Endothelial cell of umbilical vein (primary cell): ENCODE measurements around the gene LRRC34. TPM values are rescaled to one million over a fixed set of nuclear protein-coding genes. Genes with fewer than 3 reads are reported as not detected.

Source experiments
- BruUV-seq: library from RNA; stranded (reverse); fragments of 400-500 nt; replicated peaks from 2 replicates; lab custom pipeline; 2021; lab: Mats Ljungman, UMichigan
- CTCF ChIA-PET: fragments of 300-600, 350-600 bp; sonication (Branson Sonifier 250); formaldehyde crosslinking; loops from one replicate; lab custom pipeline; 2021; ENCODE audit warnings: antibody characterized with exemption, inconsistent platforms; lab: Charles Lee
- POLR2A ChIA-PET: fragments of 300-600, 350-600 bp; sonication (Branson Sonifier 250); formaldehyde crosslinking; loops from one replicate; lab custom pipeline; 2021; ENCODE audit warnings: antibody characterized with exemption, inconsistent platforms; lab: Charles Lee
- DNase-seq: peaks from one replicate; pipeline ENCODE4 v3.0.0-alpha.2; 2011; ENCODE audit warnings: low read depth, low spot score
- FAIRE-seq: peaks from 2 replicates; lab custom pipeline; 2011; peaks lifted over from hg19 to GRCh38; lab: Jason Lieb, UNC
- H2AFZ ChIP-seq: 2 replicates; pipeline ENCODE4 v1.6.0; 2012; ENCODE audit warnings: low read depth, low read length, control low read depth, inconsistent platforms
- H3K27ac ChIP-seq: 2 replicates; pipeline ENCODE4 v1.5.1; 2011; ENCODE audit warnings: low read depth, mild to moderate bottlenecking, control low read depth, low read length, moderate library complexity; ENCODE audit not compliant: insufficient read depth
- H3K27me3 ChIP-seq, 2 experiments: 2 replicates each; pipeline versions ENCODE4 v1.6.0 to v1.6.1; 2011; ENCODE audit warnings: low read length in 2 of 2, mixed read lengths in 1 of 2; ENCODE audit not compliant: control insufficient read depth in 2 of 2, insufficient read depth in 2 of 2
- H3K36me3 ChIP-seq, 2 experiments: 2 replicates in 1 of 2; 3 replicates in 1 of 2; pipeline ENCODE4 v1.5.1; 2011; ENCODE audit warnings: low read length in 2 of 2, mild to moderate bottlenecking in 1 of 2, moderate library complexity in 1 of 2; ENCODE audit not compliant: control insufficient read depth in 2 of 2, insufficient read depth in 2 of 2; ENCODE audit errors: extremely low read depth in 1 of 2
- H3K4me1 ChIP-seq: 3 replicates; pipeline ENCODE4 v1.5.1; 2011; ENCODE audit warnings: mild to moderate bottlenecking, low read length; ENCODE audit not compliant: control insufficient read depth, insufficient read depth; ENCODE audit errors: extremely low read depth
- H3K4me2 ChIP-seq: 2 replicates; pipeline ENCODE4 v1.6.1; 2011; ENCODE audit warnings: low read length, control low read depth, mixed read lengths; ENCODE audit not compliant: insufficient read depth
- H3K4me3 ChIP-seq, 3 experiments: fragments of 200-600 bp in 1 of 3; sonication (generic), shearing (Covaris generic) in 1 of 3; replicated peaks in 1 of 3; 2 replicates each; pipeline ENCODE4 v1.5.1; 2011 to 2016; ENCODE audit warnings: control low read depth in 3 of 3, low read length in 3 of 3, mild to moderate bottlenecking in 2 of 3, inconsistent platforms in 1 of 3, low read depth in 1 of 3, moderate library complexity in 1 of 3; ENCODE audit not compliant: insufficient read depth in 1 of 3
- H3K79me2 ChIP-seq: 2 replicates; pipeline ENCODE4 v1.6.0; 2012; ENCODE audit warnings: low read length, inconsistent platforms; ENCODE audit not compliant: control insufficient read depth, insufficient read depth
- H3K9ac ChIP-seq: replicated peaks from 2 replicates; pipeline ENCODE3; 2011; ENCODE audit warnings: low read length, control low read depth; ENCODE audit not compliant: insufficient read depth; ENCODE audit errors: extremely low read depth
- H3K9me1 ChIP-seq: replicated peaks from 3 replicates; pipeline ENCODE4 v1.6.0; 2011; ENCODE audit warnings: mild to moderate bottlenecking, low read length; ENCODE audit not compliant: control insufficient read depth, insufficient read depth; ENCODE audit errors: extremely low read depth
- H3K9me3 ChIP-seq: replicated peaks from 2 replicates; pipeline ENCODE4 v1.5.1; 2012; ENCODE audit warnings: low read length, inconsistent platforms; ENCODE audit not compliant: control insufficient read depth, insufficient read depth
- H4K20me1 ChIP-seq: replicated peaks from 2 replicates; pipeline ENCODE3; 2011; ENCODE audit warnings: mild to moderate bottlenecking, low read length; ENCODE audit not compliant: control insufficient read depth, insufficient read depth; ENCODE audit errors: extremely low read depth
- EZH2 ChIP-seq: IDR thresholded peaks from 2 replicates; pipeline ENCODE4 v1.6.1; 2012; ENCODE audit warnings: borderline replicate concordance, low read depth, mild to moderate bottlenecking, moderate library complexity, low read length, inconsistent platforms; ENCODE audit not compliant: severe bottlenecking
- FOS ChIP-seq: IDR thresholded peaks from 2 replicates; pipeline ENCODE4 v1.6.1; 2011; ENCODE audit warnings: mild to moderate bottlenecking, low read length, moderate library complexity, borderline replicate concordance; ENCODE audit not compliant: insufficient read depth
- GATA2 ChIP-seq: IDR thresholded peaks from 2 replicates; pipeline ENCODE4 v1.7.0; 2011; ENCODE audit warnings: low read depth, mild to moderate bottlenecking, moderate library complexity, mixed read lengths, low read length; ENCODE audit not compliant: insufficient read length, insufficient read depth
- JUN ChIP-seq: IDR thresholded peaks from 2 replicates; pipeline ENCODE4 v1.6.1; 2011; ENCODE audit warnings: borderline replicate concordance, low read depth; ENCODE audit not compliant: insufficient read length, insufficient read depth
- MAX ChIP-seq: IDR thresholded peaks from 2 replicates; pipeline ENCODE4 v1.6.1; 2011; ENCODE audit not compliant: insufficient read depth, insufficient read length
- MYC ChIP-seq: IDR thresholded peaks from one replicate; pipeline ENCODE4 v1.6.1; 2011; ENCODE audit warnings: mild to moderate bottlenecking, low read depth, low read length
- POLR2A ChIP-seq: IDR thresholded peaks from 2 replicates; pipeline ENCODE4 v1.6.1; 2012; ENCODE audit warnings: low read depth, mild to moderate bottlenecking, control low read depth, low read length
- POLR2AphosphoS5 ChIP-seq: IDR thresholded peaks from 2 replicates; pipeline ENCODE4 v1.6.1; 2012; ENCODE audit warnings: low read depth, mild to moderate bottlenecking, control low read depth, low read length, moderate library complexity; ENCODE audit not compliant: insufficient read depth
- dilution Hi-C: fragments of 300-500 bp; cut with MboI; formaldehyde crosslinking; loops from one replicate; pipeline ENCODE4 v1.15.0; 2019; ENCODE audit warnings: low sequenced_read_pairs; ENCODE audit not compliant: extremely low pct_ligation_motif_present
- intact Hi-C: fragments of 100-400 bp; cut with micrococcal nuclease; formaldehyde crosslinking; loops from one replicate; pipeline ENCODE4 v1.10.0; 2022
- polyA plus RNA-seq, 4 experiments: library from polyadenylated mRNA; depleted of rRNA in 3 of 4; stranded (reverse) in 3 of 4; unstranded in 1 of 4; fragments of >200 nt; gene quantifications; 2 replicates each; pipeline versions ENCODE4 v1.2.1 to v1.2.3, GENCODE V29; 2011 to 2012; ENCODE audit warnings: missing spikeins in 1 of 4
- total RNA-seq: library from RNA; stranded (reverse); gene quantifications from 2 replicates; pipeline ENCODE4 v1.2.3, GENCODE V29; 2021
- TF ChIP-seq, protein P1 (sequence below), 2 donors: IDR thresholded peaks; 1 replicate in 1 of 2; 2 replicates in 1 of 2; pipeline ENCODE4 v1.5.1; 2011; ENCODE audit warnings: low read length in 2 of 2, mild to moderate bottlenecking in 2 of 2, moderate library complexity in 2 of 2, control low read depth in 1 of 2, inconsistent platforms in 1 of 2, low read depth in 1 of 2; ENCODE audit not compliant: insufficient read depth in 1 of 2; ENCODE audit errors: extremely low read depth in 1 of 2

Gene LRRC34
- total and polyA plus RNA-seq, 2 donors (not counting 3 experiments of a cell fraction or from before 2014, with no cell fraction given), result 0.72 to 2.5 TPM

DNA sequence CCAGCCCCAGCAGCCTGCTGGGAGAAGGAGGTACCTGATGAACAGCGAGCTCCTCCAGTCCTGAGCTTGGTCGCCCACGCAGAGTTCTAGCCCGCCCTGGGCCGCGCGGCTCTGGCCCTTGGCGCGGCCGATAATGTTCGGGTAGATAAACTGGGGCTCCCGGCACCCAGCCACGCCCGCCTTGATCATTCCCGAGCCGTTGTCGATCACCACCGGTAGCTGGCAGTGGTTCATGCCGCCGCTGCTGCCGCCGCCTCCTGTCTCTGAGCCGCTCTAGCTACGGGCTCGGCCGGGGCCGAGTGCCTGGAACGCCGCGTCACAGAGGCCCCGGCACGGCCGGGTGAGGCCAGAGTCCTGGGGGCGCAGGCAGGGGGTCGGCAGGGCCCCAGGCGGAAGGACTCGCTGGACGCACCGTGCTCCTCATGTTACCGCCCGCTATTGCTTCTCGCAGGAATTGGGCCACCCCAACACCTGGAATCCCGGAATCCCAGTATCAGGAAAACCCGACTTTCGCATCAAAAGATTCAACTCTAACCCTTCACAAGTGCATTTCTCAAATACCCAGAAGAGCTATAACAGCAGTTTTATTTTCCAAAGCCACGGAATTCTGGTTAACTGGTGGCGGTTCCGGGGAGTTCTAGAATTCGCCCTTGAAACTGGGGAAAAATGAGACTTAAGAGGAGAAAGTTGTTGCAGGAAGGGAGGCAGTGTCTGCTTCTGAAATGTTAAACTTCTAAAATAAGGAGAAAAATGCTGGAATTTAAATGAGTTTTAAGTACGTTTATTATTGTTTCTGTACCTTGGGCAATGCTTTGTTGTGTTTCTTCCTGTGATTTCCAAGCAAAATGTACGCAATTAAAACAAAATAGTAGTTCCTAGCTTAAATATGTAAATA is 43.2 kb downstream of the LRRC34 start, which contains the start of gene ACTRT3:
ACTRT3 (minus strand) TSS at position 275 of the 895 bp plus-strand sequence; CDS start at position 234, 41 bp downstream.
- FAIRE-seq, result peak; percentile 63

More for the DNA sequence above, 43.2 kb downstream of the LRRC34 start, which contains the start of gene ACTRT3:
- Histone ChIP-seq H3K36me3 (peaks cover 0 to 3% of the 10 kb centered on the region in 2 experiments), H3K4me2 (peak within 1 kb of the TSS; percentile 99), H2AFZ (peak within 1 kb of the TSS; percentile 89), H3K27me3 (no peaks in the 10 kb centered on the region), H3K4me1 (peaks cover 8% of the 10 kb centered on the region), H4K20me1 (no peaks in the 10 kb centered on the region), H3K9me3 (no peaks in the 10 kb centered on the region), H3K9ac (peak within 1 kb of the TSS; percentile 94), H3K9me1 (no peaks in the 10 kb centered on the region), H3K79me2 (peaks cover 12% of the 10 kb centered on the region), H3K27ac (peak within 1 kb of the TSS; percentile 77), H3K4me3 (peak within 1 kb of the TSS; percentile 50 to 96 (median 93))
- BruUV-seq, result no TSS peak
- ChIA-PET POLR2A (interaction anchor here (0.6 to 0.8 kb wide), 3 partner anchors 10 to 609 kb away, joined by 3 to 4 read pairs (median 4); partner anchors contain the start of genes LRRC34 and LRRIQ4), CTCF (interaction anchor here (1.2 kb wide), 1 partner anchor 728 kb away, joined by 3 read pairs; no protein-coding TSS in a partner anchor)
- dilution Hi-C loops, result no loop called here
- intact Hi-C loops, result loop anchor here (5.0 kb wide), 2 partner anchors 268 to 622 kb away; partner anchors contain the start of gene GPR160
- no peak for TF ChIP-seq MYC
- no peak for TF ChIP-seq GATA2
- no peak for TF ChIP-seq JUN
- TF ChIP-seq POLR2AphosphoS5, result peak; percentile 59
- TF ChIP-seq, protein P1, sequence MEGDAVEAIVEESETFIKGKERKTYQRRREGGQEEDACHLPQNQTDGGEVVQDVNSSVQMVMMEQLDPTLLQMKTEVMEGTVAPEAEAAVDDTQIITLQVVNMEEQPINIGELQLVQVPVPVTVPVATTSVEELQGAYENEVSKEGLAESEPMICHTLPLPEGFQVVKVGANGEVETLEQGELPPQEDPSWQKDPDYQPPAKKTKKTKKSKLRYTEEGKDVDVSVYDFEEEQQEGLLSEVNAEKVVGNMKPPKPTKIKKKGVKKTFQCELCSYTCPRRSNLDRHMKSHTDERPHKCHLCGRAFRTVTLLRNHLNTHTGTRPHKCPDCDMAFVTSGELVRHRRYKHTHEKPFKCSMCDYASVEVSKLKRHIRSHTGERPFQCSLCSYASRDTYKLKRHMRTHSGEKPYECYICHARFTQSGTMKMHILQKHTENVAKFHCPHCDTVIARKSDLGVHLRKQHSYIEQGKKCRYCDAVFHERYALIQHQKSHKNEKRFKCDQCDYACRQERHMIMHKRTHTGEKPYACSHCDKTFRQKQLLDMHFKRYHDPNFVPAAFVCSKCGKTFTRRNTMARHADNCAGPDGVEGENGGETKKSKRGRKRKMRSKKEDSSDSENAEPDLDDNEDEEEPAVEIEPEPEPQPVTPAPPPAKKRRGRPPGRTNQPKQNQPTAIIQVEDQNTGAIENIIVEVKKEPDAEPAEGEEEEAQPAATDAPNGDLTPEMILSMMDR (IDR thresholded peaks at IDR 0.05; ENCODE audit: extremely low read depth in 1 of 2, insufficient read depth in 1 of 2, low read depth in 1 of 2, low read length in 2 of 2), result no peak
- peak; percentile 24 for TF ChIP-seq POLR2A
- TF ChIP-seq MAX, result no peak
- no peak for TF ChIP-seq FOS
- TF ChIP-seq EZH2, result no peak
- DNase-seq, result peak; percentile 69
